GM19240 (cell line): ENCODE measurements around the gene PLPPR3.

Source experiments
- DNase-seq: peaks from one replicate; pipeline ENCODE4 v3.0.0; 2011; ENCODE audit warnings: low spot score; ENCODE audit not compliant: insufficient read length

PLPPR3 gene

GRCh38 chr19:778910-779653, 42.7 kb downstream of the PLPPR3 start:
- DNase-seq: no peak

- no peak for DNase-seq
These were observed 45.2 kb downstream of the PLPPR3 start for GRCh38 chr19:776549-776948.

GRCh38 chr19:772730-773436, 48.9 kb downstream of the PLPPR3 start:
- no peak for DNase-seq

GRCh38 chr19:772063-772462, 49.7 kb downstream of the PLPPR3 start:
- no peak for DNase-seq

GRCh38 chr19:771332-771785, 50.4 kb downstream of the PLPPR3 start:
- no peak for DNase-seq

- DNase-seq: no peak
These were observed 52.1 kb downstream of the PLPPR3 start for GRCh38 chr19:769616-770015.

- no peak for DNase-seq
These were observed 53.3 kb downstream of the PLPPR3 start for GRCh38 chr19:768424-768823.

GRCh38 chr19:765179-765738, 56.5 kb downstream of the PLPPR3 start:
- DNase-seq: no peak

GRCh38 chr19:764301-764700, 57.5 kb downstream of the PLPPR3 start:
- no peak for DNase-seq

- DNase-seq: no peak
These were observed 57.9 kb downstream of the PLPPR3 start for GRCh38 chr19:763869-764268.

- DNase-seq: no peak
These were observed 58.6 kb downstream of the PLPPR3 start for GRCh38 chr19:763181-763580.
